ENCODE data around the gene MACROD2.

The MACROD2 gene

DNA sequence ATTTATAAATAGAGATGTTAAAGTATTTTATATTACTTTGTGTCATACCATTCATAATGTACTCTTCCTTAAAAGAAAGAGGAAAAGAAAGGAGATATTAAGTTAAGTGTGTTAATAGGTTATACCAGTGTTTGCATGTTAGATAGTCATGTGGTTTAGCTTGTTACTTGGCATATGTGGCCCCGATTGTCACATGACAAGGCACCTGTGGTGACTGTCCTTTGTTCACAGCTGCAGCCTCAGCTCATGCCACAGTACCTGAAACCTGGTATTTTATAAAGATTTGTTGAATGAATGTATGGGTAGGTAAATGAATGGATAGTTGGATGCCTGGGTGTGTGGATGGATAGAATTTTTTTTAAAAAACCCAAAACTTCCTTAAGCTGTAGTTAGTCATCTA lies 648.2 kb downstream of the MACROD2 start:
- Mint-ChIP-seq H3K4me3 (no peak overlapping the region), H3K27me3 (no peaks in the 10 kb centered on the region), H3K36me3 (ENCODE audit: low read depth) (no peaks in the 10 kb centered on the region), H3K27ac (no peak overlapping the region), H3K9me3 (no peaks in the 10 kb centered on the region), H3K4me1 (ENCODE audit: low read depth) (no peaks in the 10 kb centered on the region)

DNA sequence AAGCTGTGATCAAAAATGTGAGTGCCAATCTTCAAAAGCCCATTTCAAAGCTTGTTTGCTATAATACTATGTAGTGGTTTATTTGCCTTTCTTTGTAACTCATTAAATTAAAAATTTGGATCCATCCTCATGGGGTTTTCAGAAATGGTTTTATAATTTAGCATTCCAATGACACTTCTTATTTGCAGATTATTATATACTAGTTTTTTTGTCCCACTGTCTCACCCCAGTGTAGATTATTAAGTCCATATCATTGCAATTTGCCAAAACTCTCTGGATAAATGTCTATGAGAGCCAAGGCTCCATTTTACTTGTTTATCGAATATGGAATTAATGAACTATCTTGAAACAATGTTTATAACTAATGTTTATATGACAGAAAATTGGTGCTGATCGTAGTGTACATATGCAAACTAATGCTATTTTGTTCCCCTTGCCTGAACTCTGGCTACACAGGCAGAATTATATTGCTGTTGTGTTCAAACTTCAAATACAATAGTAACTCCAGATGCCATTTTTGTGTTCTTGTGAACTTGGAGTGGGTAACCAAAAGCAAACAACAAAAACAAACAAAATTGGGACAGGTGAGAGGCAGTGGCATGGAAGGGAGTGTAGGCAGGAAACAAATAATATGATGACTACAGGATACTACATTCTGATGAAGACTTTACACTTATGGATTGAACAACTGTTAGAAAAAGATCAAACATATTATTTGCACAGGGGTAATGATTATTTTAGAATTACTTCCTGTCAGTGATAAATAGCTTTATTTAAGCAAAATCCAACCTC lies 649.2 kb downstream of the MACROD2 start:
- no peak overlapping the region for H3K4me3 Mint-ChIP-seq
- H3K9me3 Mint-ChIP-seq = peaks cover 3% of the 10 kb centered on the region
- no peaks in the 10 kb centered on the region for H3K4me1 Mint-ChIP-seq (ENCODE audit: low read depth)
- H3K27ac Mint-ChIP-seq = no peak overlapping the region
- no peaks in the 10 kb centered on the region for H3K27me3 Mint-ChIP-seq
- no peaks in the 10 kb centered on the region for H3K36me3 Mint-ChIP-seq (ENCODE audit: low read depth)

- no peaks in the 10 kb centered on the region for H3K27me3 Mint-ChIP-seq
- no peaks in the 10 kb centered on the region for H3K36me3 Mint-ChIP-seq (ENCODE audit: low read depth)
- no peak overlapping the region for H3K4me3 Mint-ChIP-seq
- no peak overlapping the region for H3K27ac Mint-ChIP-seq
- peaks cover 7% of the 10 kb centered on the region for H3K9me3 Mint-ChIP-seq
- no peaks in the 10 kb centered on the region for H3K4me1 Mint-ChIP-seq (ENCODE audit: low read depth)
Measured at GRCh38 chr20:14647016-14647415, 651.7 kb downstream of the MACROD2 start.

DNA sequence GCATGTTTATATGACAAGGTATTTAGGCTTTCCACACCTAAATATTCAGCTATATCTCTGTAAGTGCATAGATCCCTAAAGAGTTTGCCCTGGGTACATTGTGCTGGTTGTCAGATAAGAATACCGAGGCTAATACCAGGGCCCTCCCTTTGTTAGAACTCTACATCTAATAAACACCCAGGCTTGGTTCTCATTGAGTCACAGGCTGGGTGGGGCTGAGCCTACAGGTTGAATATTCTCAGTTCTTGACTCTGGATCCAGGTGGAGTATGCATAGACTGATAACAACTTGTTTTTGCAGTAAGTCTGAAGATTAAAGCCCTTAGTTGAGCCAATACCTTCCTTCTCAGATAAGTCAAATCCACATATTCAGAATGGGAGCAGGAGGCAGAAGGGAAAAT lies 654.3 kb downstream of the MACROD2 start:
- H3K27ac Mint-ChIP-seq = no peak overlapping the region
- H3K9me3 Mint-ChIP-seq = peaks cover 7% of the 10 kb centered on the region
- no peaks in the 10 kb centered on the region for H3K27me3 Mint-ChIP-seq
- H3K4me1 Mint-ChIP-seq (ENCODE audit: low read depth) = no peaks in the 10 kb centered on the region
- H3K4me3 Mint-ChIP-seq = no peak overlapping the region
- H3K36me3 Mint-ChIP-seq (ENCODE audit: low read depth) = no peaks in the 10 kb centered on the region

GRCh38 chr20:14657266-14658005 lies 662.1 kb downstream of the MACROD2 start:
- H3K9me3 Mint-ChIP-seq = peaks cover 9% of the 10 kb centered on the region
- H3K27me3 Mint-ChIP-seq = no peaks in the 10 kb centered on the region
- no peaks in the 10 kb centered on the region for H3K36me3 Mint-ChIP-seq (ENCODE audit: low read depth)
- H3K27ac Mint-ChIP-seq = no peak overlapping the region
- H3K4me1 Mint-ChIP-seq (ENCODE audit: low read depth) = no peaks in the 10 kb centered on the region
- H3K4me3 Mint-ChIP-seq = no peak overlapping the region

DNA sequence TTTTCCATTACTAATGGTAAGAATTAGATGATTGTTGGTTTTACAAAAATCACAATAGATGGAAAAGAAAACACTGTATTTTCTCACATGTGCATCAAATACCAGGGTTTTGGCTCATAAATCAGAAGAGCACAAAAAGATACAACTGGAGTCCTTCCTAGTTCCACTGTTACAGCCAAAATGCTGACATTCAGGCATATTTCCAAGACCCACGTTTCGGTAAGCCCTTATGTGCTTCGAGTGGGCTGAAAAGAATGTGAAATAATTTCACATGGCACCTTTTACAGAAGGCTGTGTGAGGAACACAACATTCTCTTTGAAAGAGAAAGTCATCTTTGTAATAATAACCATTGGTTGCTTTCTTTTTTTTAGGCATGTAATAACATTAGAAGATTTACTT lies 668.8 kb downstream of the MACROD2 start:
- H3K4me1 Mint-ChIP-seq (ENCODE audit: low read depth) = no peaks in the 10 kb centered on the region
- no peak overlapping the region for H3K27ac Mint-ChIP-seq
- H3K9me3 Mint-ChIP-seq = peaks cover 6% of the 10 kb centered on the region
- H3K4me3 Mint-ChIP-seq = no peak overlapping the region
- no peaks in the 10 kb centered on the region for H3K36me3 Mint-ChIP-seq (ENCODE audit: low read depth)
- H3K27me3 Mint-ChIP-seq = no peaks in the 10 kb centered on the region

GRCh38 chr20:14666696-14667095 lies 671.4 kb downstream of the MACROD2 start:
- peaks cover 12% of the 10 kb centered on the region for H3K9me3 Mint-ChIP-seq
- H3K27me3 Mint-ChIP-seq = no peaks in the 10 kb centered on the region
- H3K4me1 Mint-ChIP-seq (ENCODE audit: low read depth) = no peaks in the 10 kb centered on the region
- H3K4me3 Mint-ChIP-seq = no peak overlapping the region
- H3K27ac Mint-ChIP-seq = no peak overlapping the region
- H3K36me3 Mint-ChIP-seq (ENCODE audit: low read depth) = no peaks in the 10 kb centered on the region

GRCh38 chr20:14667226-14667625 lies 671.9 kb downstream of the MACROD2 start:
- no peaks in the 10 kb centered on the region for H3K27me3 Mint-ChIP-seq
- H3K4me1 Mint-ChIP-seq (ENCODE audit: low read depth) = no peaks in the 10 kb centered on the region
- peaks cover 8% of the 10 kb centered on the region for H3K9me3 Mint-ChIP-seq
- H3K27ac Mint-ChIP-seq = no peak overlapping the region
- H3K4me3 Mint-ChIP-seq = no peak overlapping the region
- no peaks in the 10 kb centered on the region for H3K36me3 Mint-ChIP-seq (ENCODE audit: low read depth)

DNA sequence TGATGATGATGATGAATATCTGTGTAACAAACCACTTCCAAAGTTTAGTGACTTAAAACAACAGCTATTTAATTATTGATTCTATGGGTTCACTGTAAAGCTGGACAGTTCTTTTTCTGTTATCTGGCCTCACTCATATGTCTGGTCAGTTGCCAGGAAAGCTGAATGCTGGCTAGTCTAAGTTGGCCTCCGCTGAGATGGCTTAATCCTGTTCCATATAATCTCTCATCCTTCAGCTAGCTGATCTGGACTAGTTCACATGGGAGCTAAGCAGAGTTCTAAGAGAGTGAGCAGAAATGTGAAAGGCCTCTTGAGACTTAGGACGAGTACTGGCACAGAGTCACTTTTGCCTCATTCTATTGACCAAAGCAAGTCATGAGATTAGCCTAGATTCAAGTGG lies 676.8 kb downstream of the MACROD2 start:
- Mint-ChIP-seq H3K27me3 (no peaks in the 10 kb centered on the region), H3K36me3 (ENCODE audit: low read depth) (no peaks in the 10 kb centered on the region), H3K27ac (no peak overlapping the region), H3K4me1 (ENCODE audit: low read depth) (no peaks in the 10 kb centered on the region), H3K9me3 (peaks cover 10% of the 10 kb centered on the region), H3K4me3 (no peak overlapping the region)

- Mint-ChIP-seq H3K27ac (no peak overlapping the region), H3K4me1 (ENCODE audit: low read depth) (no peaks in the 10 kb centered on the region), H3K36me3 (ENCODE audit: low read depth) (no peaks in the 10 kb centered on the region), H3K27me3 (no peaks in the 10 kb centered on the region), H3K9me3 (peaks cover 10% of the 10 kb centered on the region), H3K4me3 (no peak overlapping the region)
Measured at GRCh38 chr20:14673164-14673563, 677.8 kb downstream of the MACROD2 start.

DNA sequence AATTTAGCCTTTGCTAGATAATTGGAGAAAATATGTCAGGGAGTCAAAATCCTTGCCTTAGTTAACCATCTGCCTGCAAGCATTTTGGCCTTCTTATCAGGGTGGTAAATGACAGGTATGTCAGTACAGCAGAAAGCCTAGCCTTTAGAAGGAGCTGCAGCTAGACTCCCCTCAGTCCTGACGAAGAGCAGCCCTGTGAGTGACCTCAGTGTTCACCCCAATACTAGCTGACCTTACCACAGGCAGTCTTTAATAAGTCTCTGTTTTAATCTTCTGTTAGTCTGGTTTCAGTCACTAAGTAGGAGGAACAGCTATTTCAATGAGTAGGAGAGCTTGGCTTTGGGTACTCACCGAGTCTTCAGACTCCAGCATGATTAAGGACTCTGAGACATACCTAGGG lies 682.1 kb downstream of the MACROD2 start:
- Mint-ChIP-seq H3K4me1 (ENCODE audit: low read depth) (no peaks in the 10 kb centered on the region), H3K27me3 (no peaks in the 10 kb centered on the region), H3K27ac (no peak overlapping the region), H3K36me3 (ENCODE audit: low read depth) (no peaks in the 10 kb centered on the region), H3K4me3 (no peak overlapping the region), H3K9me3 (peaks cover 4% of the 10 kb centered on the region)

DNA sequence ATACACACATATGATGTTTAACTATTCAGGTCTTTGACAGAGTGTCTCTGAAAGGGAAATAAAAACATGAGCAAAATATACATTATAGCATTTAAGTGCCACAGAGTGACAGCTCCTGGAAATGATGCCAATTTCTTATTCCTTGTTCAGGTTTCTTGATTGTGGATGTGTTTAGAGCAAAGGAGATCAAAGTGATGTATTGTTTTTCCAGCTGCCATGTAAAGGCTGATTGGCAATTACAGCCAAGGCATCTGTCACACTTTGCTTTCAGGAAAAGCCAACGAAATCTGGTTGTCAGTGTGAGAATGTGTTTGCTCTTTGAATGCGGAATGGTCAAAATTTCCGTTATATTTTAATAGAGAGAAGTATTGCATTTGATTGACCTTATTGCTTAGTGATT lies 689.9 kb downstream of the MACROD2 start:
- no peaks in the 10 kb centered on the region for H3K4me1 Mint-ChIP-seq (ENCODE audit: low read depth)
- no peaks in the 10 kb centered on the region for H3K27me3 Mint-ChIP-seq

GRCh38 chr20:14687313-14687712 lies 692.0 kb downstream of the MACROD2 start:
- Mint-ChIP-seq H3K4me3 (no peak overlapping the region), H3K4me1 (ENCODE audit: low read depth) (no peaks in the 10 kb centered on the region), H3K36me3 (ENCODE audit: low read depth) (no peaks in the 10 kb centered on the region), H3K27ac (no peak overlapping the region), H3K9me3 (peaks cover 4% of the 10 kb centered on the region), H3K27me3 (no peaks in the 10 kb centered on the region)

More for the DNA sequence above, 689.9 kb downstream of the MACROD2 start:
- Mint-ChIP-seq H3K36me3 (ENCODE audit: low read depth) (no peaks in the 10 kb centered on the region), H3K9me3 (peaks cover under 1% of the 10 kb centered on the region), H3K4me3 (no peak overlapping the region), H3K27ac (no peak overlapping the region)

GRCh38 chr20:14688005-14688404 lies 692.7 kb downstream of the MACROD2 start:
- Mint-ChIP-seq H3K4me3 (no peak overlapping the region), H3K27me3 (no peaks in the 10 kb centered on the region), H3K36me3 (ENCODE audit: low read depth) (no peaks in the 10 kb centered on the region), H3K9me3 (peaks cover 4% of the 10 kb centered on the region), H3K4me1 (ENCODE audit: low read depth) (no peaks in the 10 kb centered on the region), H3K27ac (no peak overlapping the region)

DNA sequence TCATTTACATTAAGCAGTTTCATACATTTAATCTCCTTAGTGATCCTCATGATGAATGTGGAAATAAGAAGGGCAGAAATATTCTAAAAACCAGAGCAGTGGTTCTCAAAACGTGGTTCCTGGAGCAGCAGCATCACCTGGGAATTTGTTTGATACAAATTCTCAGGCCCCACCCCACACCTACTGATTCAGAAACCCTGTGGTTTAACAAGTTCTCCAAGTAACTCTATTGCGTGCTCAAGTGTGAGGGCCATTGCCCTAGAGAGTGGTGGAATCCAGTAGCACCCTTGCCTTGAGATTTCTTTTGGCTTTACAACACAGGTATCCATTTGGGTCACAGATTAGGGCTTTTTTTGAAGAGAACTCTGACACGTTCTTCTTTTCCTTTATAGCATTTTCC lies 696.7 kb downstream of the MACROD2 start:
- no peak overlapping the region for H3K4me3 Mint-ChIP-seq
- H3K36me3 Mint-ChIP-seq (ENCODE audit: low read depth) = no peaks in the 10 kb centered on the region
- no peak overlapping the region for H3K27ac Mint-ChIP-seq
- H3K9me3 Mint-ChIP-seq = peaks cover 8% of the 10 kb centered on the region
- no peaks in the 10 kb centered on the region for H3K27me3 Mint-ChIP-seq
- H3K4me1 Mint-ChIP-seq (ENCODE audit: low read depth) = no peaks in the 10 kb centered on the region
